Lower leg skin (tissue), 3 donors: ENCODE results near the gene DENND1B.

Experiments used
- POLR2A ChIP-seq, 2 donors: fragments of 450-650 bp; IDR thresholded peaks; one replicate each; pipeline ENCODE4 v1.6.1; 2016 to 2017; ENCODE audit warnings: antibody characterized with exemption in 2 of 2, mild to moderate bottlenecking in 1 of 2, moderate library complexity in 1 of 2
- TF ChIP-seq, protein P1 (sequence below), 3 donors: fragments of 450-650 bp; IDR thresholded peaks; one replicate each; pipeline ENCODE4 v1.5.1; 2016; ENCODE audit warnings: antibody characterized with exemption in 3 of 3, mild to moderate bottlenecking in 3 of 3, moderate library complexity in 2 of 3

DNA sequence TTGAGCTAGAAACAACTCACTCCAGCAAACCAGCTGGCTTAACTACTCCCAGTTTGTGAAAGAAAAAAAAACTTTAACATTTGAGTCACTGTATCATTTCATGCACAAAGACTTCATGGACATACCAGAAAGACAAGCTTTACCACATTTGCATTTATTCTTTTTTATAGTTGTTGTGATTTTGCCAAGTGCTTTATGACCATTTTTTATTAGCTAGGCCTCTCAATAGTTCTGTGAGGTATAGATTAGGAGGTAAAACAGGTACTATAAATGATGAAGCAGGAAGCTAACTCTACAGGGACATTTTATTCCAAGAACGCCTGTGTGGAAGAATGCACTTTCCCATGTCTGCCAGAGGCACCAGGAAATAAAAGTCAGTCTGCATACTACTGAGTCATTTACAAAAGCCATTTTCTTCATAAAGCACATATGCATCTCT lies 8.2 kb upstream of the DENND1B start:
- TF ChIP-seq, protein P1, sequence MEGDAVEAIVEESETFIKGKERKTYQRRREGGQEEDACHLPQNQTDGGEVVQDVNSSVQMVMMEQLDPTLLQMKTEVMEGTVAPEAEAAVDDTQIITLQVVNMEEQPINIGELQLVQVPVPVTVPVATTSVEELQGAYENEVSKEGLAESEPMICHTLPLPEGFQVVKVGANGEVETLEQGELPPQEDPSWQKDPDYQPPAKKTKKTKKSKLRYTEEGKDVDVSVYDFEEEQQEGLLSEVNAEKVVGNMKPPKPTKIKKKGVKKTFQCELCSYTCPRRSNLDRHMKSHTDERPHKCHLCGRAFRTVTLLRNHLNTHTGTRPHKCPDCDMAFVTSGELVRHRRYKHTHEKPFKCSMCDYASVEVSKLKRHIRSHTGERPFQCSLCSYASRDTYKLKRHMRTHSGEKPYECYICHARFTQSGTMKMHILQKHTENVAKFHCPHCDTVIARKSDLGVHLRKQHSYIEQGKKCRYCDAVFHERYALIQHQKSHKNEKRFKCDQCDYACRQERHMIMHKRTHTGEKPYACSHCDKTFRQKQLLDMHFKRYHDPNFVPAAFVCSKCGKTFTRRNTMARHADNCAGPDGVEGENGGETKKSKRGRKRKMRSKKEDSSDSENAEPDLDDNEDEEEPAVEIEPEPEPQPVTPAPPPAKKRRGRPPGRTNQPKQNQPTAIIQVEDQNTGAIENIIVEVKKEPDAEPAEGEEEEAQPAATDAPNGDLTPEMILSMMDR (IDR thresholded peaks at IDR 0.05): no peak
- no peak for TF ChIP-seq POLR2A (IDR thresholded peaks at IDR 0.05)
